Measurements from ENCODE around the gene NEU3. TPM values are rescaled to one million over a fixed set of nuclear protein-coding genes. Genes with fewer than 3 reads are reported as not detected.
A peak's percentile ranks its signal among the peaks of the same experiment; 100 is the strongest.

NEU3 gene
- polyA plus RNA-seq, 3 donors, result 2.3 to 25.1 (median 3.9) TPM

- peak overlapping the region; percentile 12 to 89 (median 67) for H3K27ac Mint-ChIP-seq
- no CpG with 5 or more reads among the region's 2 CpGs for WGBS (ENCODE audit: insufficient coverage)
Observed at GRCh38 chr11:74980634-74981033, 8.1 kb upstream of the NEU3 start.

GRCh38 chr11:74981888-74982287 is 6.8 kb upstream of the NEU3 start:
- Histone ChIP-seq H2AFZ (ENCODE audit: insufficient read depth, low read depth, low read length, poor library complexity, severe bottlenecking) (no peak overlapping the region), H3K9me3 (replicated peaks in 1 of 2; ENCODE audit: control insufficient read depth in 1 of 2, insufficient read depth in 1 of 2, low read length in 2 of 2) (no peaks in the 10 kb centered on the region), H3K4me3 (replicated peaks in 1 of 3; ENCODE audit: low read depth in 2 of 3, low read length in 3 of 3) (no peak overlapping the region), H4K20me1 (ENCODE audit: insufficient read depth, low read length) (no peaks in the 10 kb centered on the region), H3K79me2 (ENCODE audit: insufficient read depth, low read length) (no peaks in the 10 kb centered on the region), H3K27ac (ENCODE audit: low read depth in 1 of 2, low read length in 2 of 2) (no peak overlapping the region), H3K36me3 (replicated peaks in 1 of 2; ENCODE audit: control insufficient read depth in 1 of 2, insufficient read depth in 2 of 2, low read length in 2 of 2) (peaks cover 11 to 27% of the 10 kb centered on the region in 2 donors), H3K4me1 (ENCODE audit: control insufficient read depth in 1 of 2, insufficient read depth in 2 of 2, low read length in 2 of 2) (peaks cover 12 to 16% of the 10 kb centered on the region in 2 donors), H3K9ac (ENCODE audit: insufficient read depth, low read length, poor library complexity, severe bottlenecking) (no peak overlapping the region), H3K27me3 (ENCODE audit: control insufficient read depth in 2 of 2, insufficient read depth in 2 of 2, low read length in 2 of 2) (no peaks in the 10 kb centered on the region), H3K4me2 (replicated peaks; ENCODE audit: extremely low read depth, low read length, poor library complexity, severe bottlenecking) (no peak overlapping the region)
- Mint-ChIP-seq H3K9me3 (no peaks in the 10 kb centered on the region), H3K4me3 (no peak overlapping the region), H3K4me1 (peaks cover 21% of the 10 kb centered on the region), H3K27me3 (ENCODE audit: low read depth in 3 of 3) (no peaks in the 10 kb centered on the region), H3K27ac (no peak overlapping the region), H3K36me3 (peaks cover 13 to 29% of the 10 kb centered on the region in 2 donors)
- TF ChIP-seq, protein P1, sequence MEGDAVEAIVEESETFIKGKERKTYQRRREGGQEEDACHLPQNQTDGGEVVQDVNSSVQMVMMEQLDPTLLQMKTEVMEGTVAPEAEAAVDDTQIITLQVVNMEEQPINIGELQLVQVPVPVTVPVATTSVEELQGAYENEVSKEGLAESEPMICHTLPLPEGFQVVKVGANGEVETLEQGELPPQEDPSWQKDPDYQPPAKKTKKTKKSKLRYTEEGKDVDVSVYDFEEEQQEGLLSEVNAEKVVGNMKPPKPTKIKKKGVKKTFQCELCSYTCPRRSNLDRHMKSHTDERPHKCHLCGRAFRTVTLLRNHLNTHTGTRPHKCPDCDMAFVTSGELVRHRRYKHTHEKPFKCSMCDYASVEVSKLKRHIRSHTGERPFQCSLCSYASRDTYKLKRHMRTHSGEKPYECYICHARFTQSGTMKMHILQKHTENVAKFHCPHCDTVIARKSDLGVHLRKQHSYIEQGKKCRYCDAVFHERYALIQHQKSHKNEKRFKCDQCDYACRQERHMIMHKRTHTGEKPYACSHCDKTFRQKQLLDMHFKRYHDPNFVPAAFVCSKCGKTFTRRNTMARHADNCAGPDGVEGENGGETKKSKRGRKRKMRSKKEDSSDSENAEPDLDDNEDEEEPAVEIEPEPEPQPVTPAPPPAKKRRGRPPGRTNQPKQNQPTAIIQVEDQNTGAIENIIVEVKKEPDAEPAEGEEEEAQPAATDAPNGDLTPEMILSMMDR (IDR thresholded peaks at IDR 0.05), result no peak
- no CpG with 5 or more reads among the region's 1 CpG for WGBS (ENCODE audit: insufficient coverage)
- no peak for DNase-seq
- intact Hi-C loops (cut with micrococcal nuclease), result loop anchor here in 1 of 2 donors (5.0 kb wide), 1 partner anchor 35 kb away; the partner anchor contains the start of genes SPCS2 and XRRA1

More at GRCh38 chr11:74980634-74981033, 8.1 kb upstream of the NEU3 start:
- H3K4me2 ChIP-seq (replicated peaks; ENCODE audit: extremely low read depth, low read length, poor library complexity, severe bottlenecking), result no peak overlapping the region
- Mint-ChIP-seq H3K9me3 (no peaks in the 10 kb centered on the region), H3K4me1 (peaks cover 21% of the 10 kb centered on the region), H3K27me3 (ENCODE audit: low read depth in 3 of 3) (no peaks in the 10 kb centered on the region), H3K4me3 (no peak overlapping the region), H3K36me3 (peaks cover 23 to 39% of the 10 kb centered on the region in 2 donors)
- H3K27ac ChIP-seq (ENCODE audit: low read depth in 1 of 2, low read length in 2 of 2), result peak overlapping the region in 1 of 2 donors; percentile 76
- DNase-seq, result peak; percentile 34 to 75 (median 50)
- H3K9me3 ChIP-seq (replicated peaks in 1 of 2; ENCODE audit: control insufficient read depth in 1 of 2, insufficient read depth in 1 of 2, low read length in 2 of 2), result no peaks in the 10 kb centered on the region
- no peaks in the 10 kb centered on the region for H3K27me3 ChIP-seq (ENCODE audit: control insufficient read depth in 2 of 2, insufficient read depth in 2 of 2, low read length in 2 of 2)
- TF ChIP-seq, protein P1 (IDR thresholded peaks at IDR 0.05), result no peak
- no peak overlapping the region for H2AFZ ChIP-seq (ENCODE audit: insufficient read depth, low read depth, low read length, poor library complexity, severe bottlenecking)
- intact Hi-C loops (cut with micrococcal nuclease), result loop anchor here in 1 of 2 donors (5.0 kb wide), 1 partner anchor 33 kb away; the partner anchor contains the start of genes SPCS2 and XRRA1
- H3K79me2 ChIP-seq (ENCODE audit: insufficient read depth, low read length), result no peaks in the 10 kb centered on the region
- H3K4me3 ChIP-seq (replicated peaks in 1 of 3; ENCODE audit: low read depth in 2 of 3, low read length in 3 of 3), result no peak overlapping the region
- H3K4me1 ChIP-seq (ENCODE audit: control insufficient read depth in 1 of 2, insufficient read depth in 2 of 2, low read length in 2 of 2), result peaks cover 12 to 16% of the 10 kb centered on the region in 2 donors
- H3K9ac ChIP-seq (ENCODE audit: insufficient read depth, low read length, poor library complexity, severe bottlenecking), result peak overlapping the region; percentile 1
- peaks cover 22 to 39% of the 10 kb centered on the region in 2 donors for H3K36me3 ChIP-seq (replicated peaks in 1 of 2; ENCODE audit: control insufficient read depth in 1 of 2, insufficient read depth in 2 of 2, low read length in 2 of 2)
- no peaks in the 10 kb centered on the region for H4K20me1 ChIP-seq (ENCODE audit: insufficient read depth, low read length)
